D341Med (cell line): ENCODE results near the gene DDX41.
A peak's percentile ranks its signal among the peaks of the same experiment; 100 is the strongest.

Experiments
- DNase-seq: peaks from one replicate; pipeline ENCODE4 v3.0.0; 2012; ENCODE audit warnings: low spot score

Gene DDX41

DNA sequence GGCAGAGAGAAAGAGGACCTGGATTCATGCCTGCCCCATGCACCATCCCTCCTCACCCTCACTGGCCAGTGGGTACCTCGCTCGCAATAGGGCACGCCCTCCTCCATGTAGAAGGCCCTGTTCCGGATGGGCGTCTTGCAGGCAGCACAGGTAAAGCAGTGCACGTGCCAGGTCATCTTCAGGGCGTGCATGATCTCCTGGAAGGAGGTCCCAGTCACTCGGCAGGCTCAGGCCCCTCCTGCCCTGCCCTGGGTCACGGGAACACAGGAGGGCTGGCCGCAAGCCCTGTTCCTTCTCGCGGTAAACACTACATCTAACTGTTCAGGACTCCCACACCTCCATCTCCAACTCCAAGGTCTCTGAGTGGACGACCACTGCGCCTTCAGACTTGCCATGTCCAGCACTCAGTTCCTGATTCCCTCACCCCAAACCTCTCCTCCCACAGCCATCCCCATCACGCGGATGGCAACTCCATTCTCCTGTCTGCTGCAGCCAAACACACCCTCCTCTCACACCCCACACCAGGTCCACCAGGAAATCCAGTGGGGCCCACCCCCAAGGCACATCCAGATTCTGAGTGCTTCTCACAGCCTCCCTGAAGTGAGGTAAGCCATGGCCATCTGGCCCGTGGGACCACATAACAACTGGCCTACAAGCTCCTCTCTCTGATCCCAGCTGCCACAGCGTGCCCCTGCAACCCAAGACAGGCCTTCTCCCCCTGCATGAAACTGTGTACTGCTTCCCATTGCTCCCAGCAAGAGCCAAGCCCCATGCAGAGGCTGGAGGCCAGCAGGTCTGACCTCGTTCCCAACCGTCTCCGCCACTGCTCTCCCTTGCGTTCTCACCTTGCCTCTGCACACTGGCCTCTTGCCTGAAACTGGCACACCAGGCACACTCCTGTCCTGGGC lies 32.5 kb downstream of the DDX41 start:
- no peak for DNase-seq

DNA sequence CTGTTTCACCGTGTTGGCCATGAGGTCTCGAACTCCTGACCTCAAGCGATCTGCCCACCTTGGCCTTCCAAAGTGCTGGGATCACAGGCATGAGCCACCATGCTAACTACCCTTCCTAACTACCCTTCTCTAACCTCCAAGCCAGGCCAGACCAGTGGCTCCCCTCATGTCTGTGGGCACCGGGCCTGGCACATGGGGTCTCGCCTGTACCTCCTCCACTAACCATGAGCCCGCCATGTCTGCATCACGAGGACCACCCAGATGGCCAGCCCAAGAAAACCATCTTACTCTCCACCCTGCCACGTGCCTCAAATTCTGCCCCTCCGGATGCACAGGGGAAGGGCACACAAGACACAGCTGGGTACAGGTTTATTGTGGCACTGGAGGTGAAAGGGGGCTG lies 33.7 kb downstream of the DDX41 start:
- DNase-seq: no peak

DNA sequence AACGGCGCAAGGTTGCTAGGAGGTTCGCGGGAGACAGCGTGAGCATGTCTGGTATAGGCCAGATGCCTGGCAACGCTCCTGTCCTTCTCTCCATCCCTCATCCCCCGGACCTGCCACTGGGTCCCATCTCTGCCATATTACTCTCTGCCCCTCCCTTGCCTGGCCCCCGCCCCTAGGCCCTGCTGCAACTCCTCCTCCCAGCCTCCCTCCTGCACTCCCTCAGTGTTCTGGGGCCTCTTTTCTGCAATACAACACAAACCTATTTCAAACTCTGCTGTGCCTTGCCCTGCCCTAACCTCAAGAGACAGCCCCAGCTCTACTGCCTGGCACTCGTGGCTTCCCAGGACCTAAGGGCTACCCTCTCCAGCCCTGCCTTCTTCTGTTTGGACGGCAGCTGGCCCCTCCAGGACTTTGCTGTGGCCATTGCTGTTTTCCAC lies 34.4 kb downstream of the DDX41 start:
- no peak for DNase-seq

DNA sequence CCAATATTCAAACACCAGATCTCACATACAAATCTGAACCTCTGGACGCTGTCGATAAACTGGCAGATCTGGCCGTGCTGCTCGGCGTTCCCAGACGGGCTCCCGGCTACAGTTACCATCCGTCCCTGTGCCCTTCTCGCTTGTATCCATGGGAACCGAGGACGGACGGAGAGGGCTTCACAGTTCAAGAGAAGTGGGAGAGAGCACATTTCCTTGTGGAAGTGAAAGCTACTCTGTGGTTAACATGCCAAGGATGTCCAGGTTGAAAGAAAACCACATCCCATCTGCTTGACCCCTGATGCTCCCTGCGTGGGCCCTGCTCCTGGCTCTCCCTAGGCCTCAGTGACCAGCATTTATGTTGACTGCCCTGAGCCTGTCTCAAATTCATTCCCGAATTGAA lies 37.0 kb downstream of the DDX41 start:
- DNase-seq: no peak

DNA sequence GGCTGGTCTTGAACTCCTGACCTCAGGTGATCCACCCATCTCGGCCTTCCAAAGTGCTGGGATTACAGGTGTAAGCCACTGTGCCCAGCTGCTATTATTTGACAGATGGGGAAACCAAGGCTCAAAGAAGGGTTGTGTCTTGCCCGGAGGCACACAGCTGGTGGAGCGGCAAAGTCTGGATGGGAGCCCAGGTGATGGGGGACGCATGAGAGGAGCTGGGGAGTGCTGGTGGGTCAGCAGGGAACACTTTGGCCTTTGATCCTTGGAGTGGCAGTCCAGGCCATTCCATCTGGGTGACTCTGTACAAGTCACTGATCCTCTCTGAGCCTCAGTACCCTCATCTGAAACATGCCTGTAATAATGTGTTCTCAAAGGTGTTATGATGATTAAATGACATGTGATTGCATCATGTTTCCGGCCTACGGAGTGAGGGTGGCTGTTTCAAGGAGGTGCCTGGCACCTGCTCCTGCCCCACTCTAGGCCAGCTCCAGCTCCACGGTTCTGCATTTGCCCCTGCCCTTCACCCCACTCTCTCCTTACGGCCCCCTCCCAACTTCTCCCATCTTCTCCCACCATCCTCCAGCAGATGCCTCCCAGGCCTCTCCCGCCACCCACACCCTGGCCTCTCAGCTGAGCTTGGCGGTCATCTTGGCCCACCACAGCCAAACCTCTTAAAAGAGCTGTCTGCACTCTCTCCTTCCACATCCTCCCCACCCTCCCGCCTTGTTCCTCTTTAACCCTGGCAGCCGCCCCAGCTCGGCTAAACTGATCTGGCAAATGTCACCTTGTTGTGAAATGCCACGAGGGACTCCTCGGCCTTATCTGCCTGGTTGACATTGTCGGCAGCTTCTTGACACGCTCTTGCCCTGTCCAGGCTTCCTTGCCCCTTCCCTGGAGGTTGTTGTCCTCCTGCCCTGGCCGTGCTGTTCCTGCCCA lies 37.8 kb downstream of the DDX41 start:
- DNase-seq: no peak

DNA sequence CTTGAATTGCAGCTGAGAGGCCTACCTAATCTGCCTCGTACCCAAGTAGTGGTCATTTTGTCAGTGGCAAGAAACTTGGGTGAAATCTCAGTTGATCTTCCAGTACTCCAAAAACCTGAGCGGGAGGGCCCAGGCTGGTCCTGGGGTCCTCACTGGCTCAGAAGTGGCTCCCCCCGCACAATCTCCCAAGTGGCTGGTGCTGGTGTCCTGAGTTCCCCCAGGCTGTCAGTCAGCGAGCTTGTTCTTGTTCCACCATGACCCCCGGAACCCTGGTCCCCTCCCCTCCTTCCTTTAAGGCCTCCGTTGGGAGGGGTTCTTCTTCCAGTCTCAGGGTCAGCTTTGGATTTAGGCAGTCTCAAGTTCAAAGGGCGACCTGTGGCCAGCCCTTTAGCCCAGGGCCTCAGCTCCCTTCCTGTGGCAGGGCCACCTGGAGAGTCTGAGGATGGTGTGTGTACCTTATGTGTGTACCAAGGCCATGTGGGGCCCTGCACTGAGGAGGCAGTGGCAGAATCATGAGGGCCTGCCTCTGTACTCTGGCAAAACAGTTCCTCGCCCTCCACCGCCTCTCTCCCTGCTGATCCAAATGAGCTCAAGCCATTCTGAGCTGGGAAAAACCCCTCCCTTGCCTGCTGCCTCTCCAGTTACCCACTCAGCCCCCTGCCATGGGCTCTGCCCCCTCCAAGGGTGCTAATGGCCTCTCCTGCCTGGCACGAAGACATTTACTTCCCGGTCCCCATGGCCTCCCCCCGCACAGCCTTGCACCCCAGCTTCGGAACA lies 38.9 kb downstream of the DDX41 start:
- DNase-seq: no peak

DNA sequence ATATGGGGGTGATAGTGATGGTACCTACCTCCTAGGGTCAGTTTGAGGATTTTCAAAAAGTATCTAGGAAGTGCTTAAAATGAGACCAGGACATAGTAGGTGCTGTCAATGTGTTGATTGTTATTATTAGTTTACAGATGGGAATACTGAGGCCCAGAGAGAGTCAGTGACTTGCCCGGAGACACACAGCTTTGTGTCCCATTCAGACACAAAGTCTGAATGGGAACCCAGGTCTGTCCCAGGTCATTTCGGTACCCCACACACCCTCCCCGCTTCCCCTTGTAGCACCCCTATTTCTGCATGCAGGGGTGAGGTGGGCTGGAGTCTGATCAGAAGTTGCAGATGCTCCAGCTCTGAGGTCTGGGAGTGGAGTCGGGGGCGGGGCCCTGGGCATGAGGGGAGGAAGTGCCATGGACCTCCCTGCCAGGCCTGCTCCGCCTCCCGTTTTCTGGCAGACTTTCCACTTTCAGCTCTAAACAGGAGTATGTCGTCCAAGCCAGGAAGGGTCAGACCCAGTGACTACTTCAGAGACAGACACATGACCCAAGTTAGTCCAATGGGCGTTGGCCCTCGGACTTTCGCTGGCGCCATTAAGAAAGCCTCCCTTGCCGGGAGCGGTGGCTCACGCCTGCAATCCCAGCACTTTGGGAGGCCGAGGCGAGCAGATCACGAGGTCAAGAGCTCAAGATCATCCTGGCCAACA lies 40.1 kb downstream of the DDX41 start:
- no peak for DNase-seq

DNA sequence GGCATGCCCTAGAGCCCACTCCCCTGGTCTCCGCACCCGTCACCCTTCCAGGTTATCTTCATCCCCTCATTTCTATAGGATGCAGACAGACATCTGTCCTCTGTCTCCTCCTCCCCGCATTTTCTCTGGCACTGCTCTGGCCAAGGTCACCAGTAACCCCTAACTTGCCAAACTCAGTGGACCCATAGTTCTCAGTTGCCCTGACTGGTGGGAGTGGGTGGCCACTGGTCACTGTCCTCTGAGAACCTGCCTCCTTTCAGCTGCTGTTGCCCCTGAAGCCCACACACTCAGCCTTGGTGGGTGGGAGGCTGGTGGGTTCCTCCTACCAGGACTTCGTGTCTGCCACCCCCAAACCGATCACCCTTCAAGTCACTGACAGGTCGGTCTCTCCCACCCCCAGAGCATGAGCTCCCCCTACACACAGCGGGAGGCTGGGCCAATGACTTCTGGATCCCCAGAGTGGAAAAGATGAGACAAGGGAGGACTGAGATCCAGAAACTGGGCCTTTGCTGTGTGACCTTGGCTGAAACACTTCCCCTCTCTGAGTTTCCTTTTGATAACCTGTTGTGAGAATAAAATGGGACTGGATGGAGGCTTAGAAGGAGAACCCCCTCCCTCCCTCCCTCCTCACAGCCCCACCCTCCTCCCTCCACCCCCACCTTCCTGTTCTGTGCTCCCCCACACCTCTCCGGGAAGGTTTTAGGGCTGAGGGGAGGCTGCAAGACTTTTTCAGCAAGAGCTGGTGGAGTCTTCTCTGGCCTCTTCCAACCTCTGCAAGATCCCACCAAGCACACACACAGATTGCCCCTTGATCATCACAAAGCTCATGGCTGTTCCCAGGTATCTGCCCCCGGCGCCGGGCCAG lies 41.0 kb downstream of the DDX41 start:
- no peak for DNase-seq

DNA sequence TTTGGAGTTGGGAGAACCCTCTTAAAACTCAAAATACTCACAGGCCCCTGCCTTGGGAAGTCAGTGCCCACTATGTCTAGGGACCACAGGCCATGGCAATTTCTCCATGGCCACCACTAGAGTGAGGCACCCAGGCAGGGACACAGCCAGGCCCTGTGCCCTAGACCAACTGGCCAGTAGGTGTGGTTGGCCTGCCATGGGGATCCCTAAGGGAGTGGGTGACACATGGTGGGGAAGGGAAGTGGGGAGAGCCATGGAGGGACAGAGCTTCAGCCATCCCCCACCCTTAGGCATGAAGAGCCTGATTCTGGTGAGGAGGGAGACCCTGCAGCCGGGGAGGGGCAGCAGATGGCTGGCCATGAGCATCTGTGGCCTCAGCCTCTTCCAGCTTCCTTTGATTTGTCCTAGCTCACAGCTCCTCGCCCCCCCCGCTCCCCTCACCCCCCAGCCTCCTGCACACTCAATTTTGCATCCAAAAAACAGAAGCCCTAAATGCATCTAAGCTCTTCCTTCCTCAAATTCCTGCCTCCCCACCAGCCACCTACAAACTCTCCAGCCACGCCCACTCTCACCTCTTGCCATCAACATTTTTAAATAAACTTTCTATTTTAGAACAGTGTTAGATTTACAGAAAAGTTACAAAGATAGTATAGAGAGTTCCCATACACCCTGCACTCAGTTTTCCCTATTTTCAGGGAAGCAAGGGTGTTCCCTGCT lies 41.8 kb downstream of the DDX41 start:
- no peak for DNase-seq

DNA sequence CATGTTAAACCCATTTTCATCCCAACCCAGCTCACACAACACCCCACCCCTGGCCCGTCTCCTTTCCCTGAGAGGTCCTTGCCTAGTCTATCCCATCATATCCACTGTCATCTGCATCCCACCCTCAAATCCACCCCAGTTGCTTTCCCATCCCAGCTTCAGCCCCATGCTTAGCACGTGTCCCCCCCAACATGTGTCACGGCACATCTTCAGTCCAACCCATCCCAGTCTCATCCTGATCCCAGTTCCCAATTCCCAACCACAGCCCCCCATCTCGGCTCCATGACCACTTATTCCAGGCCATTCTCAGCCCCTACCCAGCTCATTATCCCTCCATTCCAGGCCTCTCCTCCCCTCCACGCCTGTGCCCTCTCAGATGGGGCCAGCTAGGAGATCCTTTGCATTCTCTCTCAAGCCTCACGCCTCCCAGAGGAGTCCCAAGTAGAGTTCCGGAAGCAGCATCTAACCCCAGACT lies 42.7 kb downstream of the DDX41 start:
- no peak for DNase-seq

DNA sequence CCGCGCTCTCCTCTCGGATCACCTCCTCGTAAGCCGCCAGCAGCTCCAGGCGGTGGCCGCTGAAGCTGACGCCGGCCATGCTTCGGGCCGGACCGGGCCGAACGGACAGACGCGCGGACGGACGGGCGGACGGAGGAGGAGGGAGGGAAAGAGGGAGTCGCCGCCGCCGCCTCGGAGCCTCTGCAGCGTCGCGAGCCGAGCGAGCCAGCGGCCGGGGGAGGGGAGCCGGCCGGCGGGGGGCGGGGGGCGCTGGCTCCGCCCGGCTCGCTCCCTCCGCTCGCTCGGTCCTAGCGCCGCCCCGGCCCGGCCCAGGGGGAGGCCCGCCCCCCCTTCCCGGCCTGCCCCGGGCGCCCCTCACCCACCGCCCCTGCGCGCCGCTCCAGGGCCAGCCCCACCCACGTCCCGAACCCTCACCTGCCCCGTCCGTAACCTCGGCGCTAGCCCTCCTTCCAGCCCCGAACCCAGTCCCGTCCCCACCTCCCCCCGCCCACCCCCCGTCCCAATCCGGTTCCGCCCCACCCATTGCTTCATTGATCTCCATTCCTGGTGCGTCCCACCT lies 43.2 kb downstream of the DDX41 start, which contains the start of gene DBN1:
Gene DBN1, minus strand, starts transcription at position 192 of the 559 bp plus-strand sequence. Its CDS starts 113 bp downstream, at position 79.
- DNase-seq: peak; percentile 97

DNA sequence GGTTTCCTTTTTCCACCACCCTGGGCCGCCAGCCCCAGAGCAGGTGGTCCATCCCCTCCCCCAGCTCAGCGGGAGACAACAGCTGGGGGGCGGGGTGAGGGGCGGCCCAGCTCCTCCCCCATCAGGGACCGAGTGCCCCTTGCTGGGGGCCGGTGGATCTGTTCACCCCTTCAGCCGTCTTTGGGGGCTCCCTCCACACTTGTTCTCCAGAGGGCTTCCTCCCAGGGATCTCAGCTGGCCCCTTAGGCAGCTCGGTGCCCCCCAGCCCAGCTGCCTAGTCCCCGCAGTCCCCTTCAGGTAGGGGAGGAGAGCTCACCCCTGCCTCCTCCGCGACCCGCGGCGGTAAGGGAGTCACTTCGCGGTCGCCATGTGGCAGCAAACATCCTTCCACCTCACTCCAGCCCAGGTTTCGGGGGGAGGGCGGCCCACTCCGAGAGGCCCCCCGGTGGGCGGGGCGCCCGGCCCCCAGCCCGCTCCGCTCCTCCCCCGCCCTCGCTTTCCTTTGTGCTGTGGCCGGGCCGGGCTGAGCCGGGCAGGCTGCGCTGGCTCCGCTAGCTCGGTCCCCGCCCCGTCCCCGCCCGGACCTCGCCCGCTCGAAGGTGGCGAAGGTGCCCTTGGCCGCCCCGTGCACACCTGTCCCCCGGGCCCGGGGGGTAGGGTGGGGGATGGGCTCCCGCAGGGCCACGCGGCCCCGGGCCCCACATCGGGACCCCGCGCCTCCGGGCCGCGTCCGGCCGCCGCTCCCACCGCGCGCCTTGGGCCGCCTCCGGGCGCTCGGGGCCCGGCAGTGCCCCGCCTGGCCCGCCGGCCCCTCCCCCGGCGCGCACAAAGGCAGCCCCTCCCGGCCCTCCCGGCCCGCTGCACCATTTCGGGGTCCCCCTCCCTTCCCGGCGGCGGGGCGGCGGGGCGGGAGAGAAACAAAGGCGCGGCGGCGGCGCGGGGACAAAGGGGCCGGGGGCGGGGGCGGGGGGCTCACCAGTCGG lies 44.0 kb downstream of the DDX41 start:
- peak; percentile 87 for DNase-seq

DNA sequence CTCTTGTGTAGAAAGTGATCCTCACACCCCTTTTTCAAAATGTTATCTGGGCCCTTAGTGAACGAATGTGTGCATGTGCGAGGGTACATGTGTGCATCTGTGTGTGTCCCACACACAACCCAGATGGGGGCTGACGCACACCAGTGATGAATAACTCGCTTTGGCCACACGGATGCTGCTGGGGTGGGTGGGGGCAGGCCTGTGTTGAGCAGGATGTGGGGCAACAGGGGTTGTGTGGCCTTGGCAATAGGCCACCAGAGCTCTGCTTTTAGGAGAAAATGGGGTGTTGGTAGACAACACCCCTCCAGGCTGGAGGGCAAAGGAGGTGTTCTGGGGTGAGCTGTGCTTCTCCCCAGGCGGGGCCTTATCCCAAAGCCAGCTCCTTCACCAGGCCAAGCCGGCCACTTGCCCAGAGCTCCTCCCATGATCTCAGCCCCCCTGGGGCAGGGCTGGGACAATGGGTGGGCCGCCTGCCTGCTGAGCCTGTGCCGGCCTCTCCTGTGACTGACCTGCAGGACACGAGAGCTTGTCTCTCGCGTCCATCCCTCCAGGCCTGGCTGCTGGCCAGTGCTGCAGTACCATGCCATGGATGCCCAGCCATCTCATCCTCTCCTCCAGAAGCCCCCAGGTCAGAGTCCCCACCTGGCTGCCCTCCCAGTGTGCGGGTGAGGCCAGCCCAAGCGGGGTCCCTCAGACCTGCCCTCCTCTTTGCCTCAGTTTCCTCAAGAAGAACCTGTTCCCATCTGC lies 45.0 kb downstream of the DDX41 start:
- DNase-seq: no peak

DNA sequence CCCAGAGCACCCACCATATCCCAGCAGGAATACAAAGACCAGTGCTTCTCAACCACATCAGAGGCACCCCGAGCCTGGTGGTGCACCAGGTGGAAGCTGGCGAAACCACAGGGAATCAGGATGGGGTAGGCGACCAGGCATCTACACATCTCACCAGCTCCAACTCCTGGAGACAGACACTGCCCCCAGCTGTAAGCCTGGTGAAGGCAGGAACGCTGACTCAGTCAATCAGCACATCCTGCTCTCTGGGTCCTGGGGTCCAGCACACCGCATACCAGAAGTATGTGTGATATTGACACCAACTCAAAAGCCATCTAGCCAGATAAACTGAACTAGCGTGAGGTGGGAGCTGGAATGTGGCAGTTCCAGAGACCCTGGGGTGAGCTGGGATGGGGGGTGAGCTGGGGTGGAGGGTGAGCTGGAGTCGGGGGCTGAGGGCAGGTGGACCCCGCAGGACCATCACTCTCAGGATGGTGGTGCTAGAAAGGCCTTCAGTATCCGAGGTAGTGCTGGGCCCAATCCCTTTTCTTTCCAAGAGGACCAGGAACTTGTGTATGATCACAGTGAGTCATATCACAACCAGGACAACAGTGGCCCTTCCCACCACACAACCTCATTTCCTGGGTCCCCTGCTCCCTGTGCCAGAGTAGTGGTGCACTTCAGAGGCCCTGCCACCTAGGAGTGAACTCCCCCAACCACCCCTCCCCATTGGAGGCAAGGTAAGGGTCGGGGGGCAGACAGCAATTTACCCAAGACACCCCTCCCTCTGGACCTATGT lies 45.8 kb downstream of the DDX41 start:
- DNase-seq: no peak

DNA sequence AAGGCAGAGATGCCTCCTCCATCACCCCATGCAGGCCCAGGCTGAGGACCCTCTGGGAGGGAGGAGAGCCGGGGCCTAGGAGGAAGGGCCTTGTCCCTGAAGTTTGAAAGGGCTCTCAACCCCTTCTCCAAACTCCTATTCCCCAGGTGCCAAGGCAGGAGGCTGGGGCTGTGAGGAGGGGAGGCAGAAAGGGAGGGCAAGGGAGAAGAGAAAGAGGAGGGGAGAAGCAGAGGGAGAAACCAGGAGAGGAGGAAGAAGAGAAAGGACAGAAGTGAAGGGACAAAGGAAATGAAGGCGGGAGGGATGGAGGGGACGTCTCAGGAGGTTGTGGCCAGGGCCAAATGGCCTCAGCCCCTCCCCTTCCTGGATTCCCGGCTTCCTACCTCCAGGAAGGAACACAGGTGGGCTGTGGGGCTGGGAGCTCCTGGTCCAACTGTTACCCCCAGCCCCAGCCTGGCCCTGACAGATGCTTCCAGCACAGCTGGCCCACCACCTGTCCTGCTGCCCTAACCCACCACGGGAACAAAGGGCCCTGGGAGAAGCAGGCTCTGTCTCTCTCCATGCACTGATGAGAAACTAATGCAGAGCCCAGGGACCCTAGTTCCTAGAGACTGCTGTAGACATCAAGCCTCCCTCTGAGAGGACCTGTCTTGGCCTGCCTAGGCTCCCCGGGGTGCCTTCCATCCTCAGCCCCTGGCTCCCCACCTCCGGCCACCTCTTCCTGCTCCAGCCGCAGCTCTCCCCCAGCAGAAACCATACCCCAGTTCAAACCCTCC lies 46.8 kb downstream of the DDX41 start:
- DNase-seq: no peak
